Measurements from ENCODE around the gene DESI1.
A peak's percentile ranks its signal among the peaks of the same experiment; 100 is the strongest.
"Not testable (repeated sequence)": the region's sequence is repeated elsewhere in the genome, so short reads cannot be mapped to it uniquely, and the experiment has no call there.

DESI1 gene

GRCh38 chr22:41620589-41621098 lies at the start of gene DESI1:
Gene DESI1, minus strand, starts transcription at chr22:41621043. Its CDS starts 204 bp downstream, at chr22:41620839.
- no peak for DNase-seq

GRCh38 chr22:41668971-41669911 lies 48.4 kb upstream of the DESI1 start:
- no peak for DNase-seq

- no peak for DNase-seq
Measured at GRCh38 chr22:41664951-41665350, 44.1 kb upstream of the DESI1 start.

- DNase-seq, result no peak
Measured at GRCh38 chr22:41664490-41664889, 43.6 kb upstream of the DESI1 start.

- not testable (repeated sequence) for DNase-seq
Measured at GRCh38 chr22:41663594-41663993, 42.8 kb upstream of the DESI1 start.

- DNase-seq, result no peak
Measured at GRCh38 chr22:41661713-41662112, 40.9 kb upstream of the DESI1 start.

GRCh38 chr22:41661088-41661487 lies 40.2 kb upstream of the DESI1 start:
- no peak for DNase-seq

- DNase-seq, result no peak
Measured at GRCh38 chr22:41660416-41660815, 39.6 kb upstream of the DESI1 start.

- DNase-seq, result no peak
Measured at GRCh38 chr22:41659941-41660340, 39.1 kb upstream of the DESI1 start.

GRCh38 chr22:41658869-41659268 lies 38.0 kb upstream of the DESI1 start:
- no peak for DNase-seq

- DNase-seq, result no peak
Measured at GRCh38 chr22:41657709-41658108, 36.9 kb upstream of the DESI1 start.

GRCh38 chr22:41656556-41656955 lies 35.7 kb upstream of the DESI1 start:
- DNase-seq, result no peak

GRCh38 chr22:41654322-41654721 lies 33.5 kb upstream of the DESI1 start:
- no peak for DNase-seq

GRCh38 chr22:41650821-41651220 lies 30.0 kb upstream of the DESI1 start:
- no peak for DNase-seq

GRCh38 chr22:41650229-41650628 lies 29.4 kb upstream of the DESI1 start:
- no peak for DNase-seq

- no peak for DNase-seq
Measured at GRCh38 chr22:41648432-41648831, 27.6 kb upstream of the DESI1 start.

GRCh38 chr22:41647771-41648170 lies 26.9 kb upstream of the DESI1 start:
- DNase-seq, result no peak

- no peak for DNase-seq
Measured at GRCh38 chr22:41642331-41643110, 21.7 kb upstream of the DESI1 start.

- no peak for DNase-seq
Measured at GRCh38 chr22:41641854-41642253, 21.0 kb upstream of the DESI1 start.

- peak; percentile 67 for DNase-seq
Measured at GRCh38 chr22:41638748-41639147, 17.9 kb upstream of the DESI1 start.

GRCh38 chr22:41638124-41638523 lies 17.3 kb upstream of the DESI1 start:
- peak; percentile 17 for DNase-seq

- DNase-seq, result not testable (repeated sequence)
Measured at GRCh38 chr22:41637623-41638022, 16.8 kb upstream of the DESI1 start.

GRCh38 chr22:41636467-41636866 lies 15.6 kb upstream of the DESI1 start:
- no peak for DNase-seq

- not testable (repeated sequence) for DNase-seq
Measured at GRCh38 chr22:41634610-41635009, 13.8 kb upstream of the DESI1 start.

All from SHP77 treated with DMSO at 0.1 percent for 48 hours (cell line).